Raji (cell line): ENCODE data around the gene LRSAM1.

Source experiments
- POLR2A ChIP-seq: IDR thresholded peaks from 2 replicates; pipeline ENCODE4 v1.6.1; 2011; ENCODE audit warnings: low read depth, low read length, control low read depth; ENCODE audit not compliant: insufficient read depth

LRSAM1 gene

GRCh38 chr9:127421057-127421456 lies 30.3 kb upstream of the LRSAM1 start:
- TF ChIP-seq POLR2A, result no peak

- no peak for TF ChIP-seq POLR2A
Measured at GRCh38 chr9:127422133-127422782, 29.1 kb upstream of the LRSAM1 start.

- no peak for TF ChIP-seq POLR2A
Measured at GRCh38 chr9:127422787-127423186, 28.5 kb upstream of the LRSAM1 start.

- TF ChIP-seq POLR2A, result no peak
Measured at GRCh38 chr9:127423476-127423933, 27.8 kb upstream of the LRSAM1 start.

- TF ChIP-seq POLR2A, result peak; percentile 74; the same call in 1 of the 2 replicates
Measured at GRCh38 chr9:127423934-127424675, 27.2 kb upstream of the LRSAM1 start, which contains the start of gene ZNF79. TSS of gene ZNF79 (plus strand) at chr9:127424382. CDS start at chr9:127424788, 406 bp downstream.

GRCh38 chr9:127424676-127424999 lies 26.7 kb upstream of the LRSAM1 start:
- TF ChIP-seq POLR2A, result no peak

- TF ChIP-seq POLR2A, result no peak
Measured at GRCh38 chr9:127426756-127427155, 24.6 kb upstream of the LRSAM1 start.

GRCh38 chr9:127428348-127428747 lies 23.0 kb upstream of the LRSAM1 start:
- TF ChIP-seq POLR2A, result no peak

GRCh38 chr9:127430415-127430814 lies 20.9 kb upstream of the LRSAM1 start:
- TF ChIP-seq POLR2A, result no peak

GRCh38 chr9:127437497-127438264 lies 13.6 kb upstream of the LRSAM1 start:
- TF ChIP-seq POLR2A, result no peak

- no peak for TF ChIP-seq POLR2A
Measured at GRCh38 chr9:127438394-127438793, 12.9 kb upstream of the LRSAM1 start.

- peak; percentile 35; the same call in 1 of the 2 replicates for TF ChIP-seq POLR2A
Measured at GRCh38 chr9:127444283-127444920, 6.9 kb upstream of the LRSAM1 start.

GRCh38 chr9:127444921-127445850 lies 6.1 kb upstream of the LRSAM1 start:
- 0 out of 2 replicates have a peak, but pooled peaks have one; percentile 9 for TF ChIP-seq POLR2A
